Measurements from ENCODE around the gene DNAH12.
"Not testable (repeated sequence)": the region's sequence is repeated elsewhere in the genome, so short reads cannot be mapped to it uniquely, and the experiment has no call there.

- TF ChIP-seq, protein P1, sequence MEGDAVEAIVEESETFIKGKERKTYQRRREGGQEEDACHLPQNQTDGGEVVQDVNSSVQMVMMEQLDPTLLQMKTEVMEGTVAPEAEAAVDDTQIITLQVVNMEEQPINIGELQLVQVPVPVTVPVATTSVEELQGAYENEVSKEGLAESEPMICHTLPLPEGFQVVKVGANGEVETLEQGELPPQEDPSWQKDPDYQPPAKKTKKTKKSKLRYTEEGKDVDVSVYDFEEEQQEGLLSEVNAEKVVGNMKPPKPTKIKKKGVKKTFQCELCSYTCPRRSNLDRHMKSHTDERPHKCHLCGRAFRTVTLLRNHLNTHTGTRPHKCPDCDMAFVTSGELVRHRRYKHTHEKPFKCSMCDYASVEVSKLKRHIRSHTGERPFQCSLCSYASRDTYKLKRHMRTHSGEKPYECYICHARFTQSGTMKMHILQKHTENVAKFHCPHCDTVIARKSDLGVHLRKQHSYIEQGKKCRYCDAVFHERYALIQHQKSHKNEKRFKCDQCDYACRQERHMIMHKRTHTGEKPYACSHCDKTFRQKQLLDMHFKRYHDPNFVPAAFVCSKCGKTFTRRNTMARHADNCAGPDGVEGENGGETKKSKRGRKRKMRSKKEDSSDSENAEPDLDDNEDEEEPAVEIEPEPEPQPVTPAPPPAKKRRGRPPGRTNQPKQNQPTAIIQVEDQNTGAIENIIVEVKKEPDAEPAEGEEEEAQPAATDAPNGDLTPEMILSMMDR (conservative IDR thresholded peaks at IDR 0.05 in 1 of 2, IDR thresholded peaks at IDR 0.05 in 1 of 2; ENCODE audit: low read depth in 1 of 2, low read length in 2 of 2) = not testable (repeated sequence)
- not testable (repeated sequence) for TF ChIP-seq EZH2 (IDR thresholded peaks at IDR 0.05; ENCODE audit: low read length, missing control alignments)
Measured at GRCh38 chr3:57365089-57365488, 179.1 kb downstream of the DNAH12 start.

All from fibroblast of lung (primary cell).